MM.1S (cell line): ENCODE measurements around the gene EPHA7.

ENCODE experiments used
- DNase-seq: peaks from one replicate; pipeline ENCODE4 v3.0.0-alpha.2; 2015
- H2AFZ ChIP-seq: fragments of 300-600 bp; sonication (generic); 2 replicates; pipeline ENCODE4 v1.6.0; 2016; ENCODE audit warnings: antibody characterized with exemption, low read length
- H3F3A ChIP-seq: fragments of 300-600 bp; sonication (generic); 2 replicates; pipeline ENCODE4 v1.6.1; 2016; ENCODE audit warnings: mild to moderate bottlenecking, antibody characterized with exemption, low read length, moderate library complexity, mixed read lengths; ENCODE audit not compliant: insufficient read depth
- H3K27ac ChIP-seq: fragments of 300-600 bp; sonication (generic); 2 replicates; pipeline ENCODE4 v1.5.1; 2016; ENCODE audit warnings: mild to moderate bottlenecking, low read length
- H3K27me3 ChIP-seq: fragments of 300-600 bp; sonication (generic); replicated peaks from 2 replicates; pipeline ENCODE4 v1.6.0; 2016; ENCODE audit warnings: low read length; ENCODE audit not compliant: insufficient read depth
- H3K36me3 ChIP-seq: fragments of 300-600 bp; sonication (generic); replicated peaks from 2 replicates; pipeline ENCODE4 v1.6.1; 2016; ENCODE audit warnings: mild to moderate bottlenecking, low read length, mixed read lengths; ENCODE audit not compliant: insufficient read depth
- H3K4me1 ChIP-seq: fragments of 300-600 bp; sonication (generic); 2 replicates; pipeline ENCODE4 v1.6.1; 2016; ENCODE audit warnings: low read length, mixed read lengths
- H3K4me2 ChIP-seq: fragments of 300-600 bp; sonication (generic); 2 replicates; pipeline ENCODE4 v1.6.0; 2016; ENCODE audit warnings: low read depth, low read length
- H3K4me3 ChIP-seq: fragments of 300-600 bp; sonication (generic); 2 replicates; pipeline ENCODE4 v1.5.1; 2016; ENCODE audit warnings: low read length, mixed read lengths
- H3K79me2 ChIP-seq: fragments of 300-600 bp; sonication (generic); 2 replicates; pipeline ENCODE4 v1.6.1; 2016; ENCODE audit warnings: mixed run types, low read length, mixed read lengths
- H3K9ac ChIP-seq: fragments of 300-600 bp; sonication (generic); 2 replicates; pipeline ENCODE4 v1.6.1; 2016; ENCODE audit warnings: low read length, mixed read lengths
- H3K9me2 ChIP-seq: fragments of 300-600 bp; sonication (generic); replicated peaks from 2 replicates; pipeline ENCODE4 v1.6.1; 2016; ENCODE audit warnings: mild to moderate bottlenecking, low read length, mixed read lengths; ENCODE audit not compliant: insufficient read depth
- H3K9me3 ChIP-seq: fragments of 300-600 bp; sonication (generic); replicated peaks from 2 replicates; pipeline ENCODE4 v1.6.1; 2016; ENCODE audit warnings: mild to moderate bottlenecking, low read length, mixed read lengths; ENCODE audit not compliant: insufficient read depth
- H4K20me1 ChIP-seq: fragments of 300-600 bp; sonication (generic); 2 replicates; pipeline ENCODE4 v1.6.1; 2016; ENCODE audit warnings: mild to moderate bottlenecking, low read length, moderate library complexity, mixed read lengths; ENCODE audit not compliant: insufficient read depth
- CTCF ChIP-seq: fragments of 300-600 bp; sonication (generic); IDR thresholded peaks from 2 replicates; pipeline ENCODE4 v1.5.1; 2016; ENCODE audit warnings: antibody characterized with exemption, low read length, mixed read lengths
- EZH2 ChIP-seq: fragments of 300-600 bp; sonication (generic); optimal IDR thresholded peaks from 2 replicates; pipeline ENCODE3; 2017; ENCODE audit warnings: low read depth, mild to moderate bottlenecking, antibody characterized with exemption, low read length, mixed read lengths
- EZH2phosphoT487 ChIP-seq: fragments of 300-600 bp; sonication (generic); IDR thresholded peaks from 2 replicates; pipeline ENCODE4 v1.6.1; 2018; ENCODE audit warnings: antibody characterized with exemption, low read length

EPHA7 gene

GRCh38 chr6:93329301-93330000, 89.9 kb downstream of the EPHA7 start:
- Histone ChIP-seq H3K9me2 (no peaks in the 10 kb centered on the region), H3K4me3 (no peak overlapping the region)

GRCh38 chr6:93327857-93328256, 91.5 kb downstream of the EPHA7 start:
- H4K20me1 ChIP-seq = no peaks in the 10 kb centered on the region

More at GRCh38 chr6:93329301-93330000, 89.9 kb downstream of the EPHA7 start:
- Histone ChIP-seq H3F3A (no peaks in the 10 kb centered on the region), H3K9ac (no peak overlapping the region), H2AFZ (no peak overlapping the region), H3K27me3 (no peaks in the 10 kb centered on the region), H4K20me1 (no peaks in the 10 kb centered on the region), H3K4me2 (no peak overlapping the region), H3K27ac (no peak overlapping the region), H3K79me2 (no peaks in the 10 kb centered on the region), H3K36me3 (no peaks in the 10 kb centered on the region), H3K4me1 (peaks cover 2% of the 10 kb centered on the region; the same call in 1 of the 2 replicates), H3K9me3 (no peaks in the 10 kb centered on the region)
- TF ChIP-seq EZH2phosphoT487 = no peak
- TF ChIP-seq EZH2 = no peak
- TF ChIP-seq CTCF = no peak
- no peak for DNase-seq

GRCh38 chr6:93325761-93326160, 93.6 kb downstream of the EPHA7 start:
- no peak for TF ChIP-seq EZH2
- no peak for TF ChIP-seq CTCF
- no peak for TF ChIP-seq EZH2phosphoT487

More at GRCh38 chr6:93327857-93328256, 91.5 kb downstream of the EPHA7 start:
- TF ChIP-seq EZH2phosphoT487 = no peak
- TF ChIP-seq EZH2 = no peak
- TF ChIP-seq CTCF = no peak
- Histone ChIP-seq H3K79me2 (no peaks in the 10 kb centered on the region), H2AFZ (no peak overlapping the region), H3K27ac (no peak overlapping the region), H3K4me1 (peaks cover 2% of the 10 kb centered on the region; the same call in 1 of the 2 replicates), H3K9me2 (no peaks in the 10 kb centered on the region), H3K9me3 (no peaks in the 10 kb centered on the region), H3K36me3 (no peaks in the 10 kb centered on the region), H3F3A (no peaks in the 10 kb centered on the region), H3K27me3 (no peaks in the 10 kb centered on the region), H3K4me3 (no peak overlapping the region), H3K4me2 (no peak overlapping the region), H3K9ac (no peak overlapping the region)
- DNase-seq = no peak

More at GRCh38 chr6:93325761-93326160, 93.6 kb downstream of the EPHA7 start:
- no peaks in the 10 kb centered on the region for H3K9me2 ChIP-seq
- peaks cover 2% of the 10 kb centered on the region; the same call in 1 of the 2 replicates for H3K4me1 ChIP-seq
- H3K4me3 ChIP-seq = no peak overlapping the region
- no peak overlapping the region for H2AFZ ChIP-seq
- H4K20me1 ChIP-seq = no peaks in the 10 kb centered on the region
- H3K9ac ChIP-seq = no peak overlapping the region
- DNase-seq = no peak
- no peaks in the 10 kb centered on the region for H3K27me3 ChIP-seq
- no peaks in the 10 kb centered on the region for H3K36me3 ChIP-seq
- H3K9me3 ChIP-seq = no peaks in the 10 kb centered on the region
- H3F3A ChIP-seq = no peaks in the 10 kb centered on the region
- H3K79me2 ChIP-seq = no peaks in the 10 kb centered on the region
- H3K4me2 ChIP-seq = no peak overlapping the region
- H3K27ac ChIP-seq = no peak overlapping the region
